HG03103 (cell line): Measurements from ENCODE around the gene TBC1D24.
"Not testable (repeated sequence)": the region's sequence is repeated elsewhere in the genome, so short reads cannot be mapped to it uniquely, and the experiment has no call there.

ENCODE experiments used
- ATAC-seq: cut with Tn5 transposase; IDR thresholded peaks from one replicate; pipeline ENCODE4 v1.9.1; 2021; ENCODE audit warnings: low read depth; ENCODE audit not compliant: unreplicated experiment

TBC1D24 gene

DNA sequence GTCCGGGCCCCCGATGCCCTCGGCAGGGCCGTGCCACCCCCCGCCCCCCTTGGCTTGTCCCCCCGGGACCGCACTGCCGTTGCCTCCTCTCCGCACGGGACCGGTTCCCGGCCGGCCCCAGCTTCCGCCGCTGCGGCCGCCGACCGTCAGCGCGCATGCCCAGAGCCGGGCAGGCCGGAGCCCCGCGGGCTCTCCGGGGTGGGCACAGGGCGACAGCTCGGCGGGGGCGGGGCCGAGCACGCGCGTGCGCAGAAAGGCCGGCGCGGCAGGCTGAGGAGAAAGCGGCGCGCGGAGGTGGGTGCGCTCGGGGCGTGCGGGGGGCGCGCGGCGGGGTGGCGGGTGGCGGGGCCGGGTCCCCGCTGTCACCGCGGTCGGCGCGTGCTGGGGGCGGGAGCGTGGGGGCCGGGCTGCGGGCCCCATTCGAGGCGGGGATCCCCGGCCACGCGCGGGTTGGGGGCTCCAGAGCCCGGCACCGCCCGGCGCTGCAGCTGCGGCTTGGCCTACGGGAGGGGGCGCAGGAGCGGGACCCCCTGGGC is at the start of gene TBC1D24:
TBC1D24 (plus strand) TSS at position 251 of the 536 bp plus-strand sequence. CDS start 21,022 bp downstream, outside the sequence.
- ATAC-seq, result peak; percentile 43

- ATAC-seq, result no peak
These were observed 49.0 kb upstream of the TBC1D24 start for GRCh38 chr16:2425825-2426430.

DNA sequence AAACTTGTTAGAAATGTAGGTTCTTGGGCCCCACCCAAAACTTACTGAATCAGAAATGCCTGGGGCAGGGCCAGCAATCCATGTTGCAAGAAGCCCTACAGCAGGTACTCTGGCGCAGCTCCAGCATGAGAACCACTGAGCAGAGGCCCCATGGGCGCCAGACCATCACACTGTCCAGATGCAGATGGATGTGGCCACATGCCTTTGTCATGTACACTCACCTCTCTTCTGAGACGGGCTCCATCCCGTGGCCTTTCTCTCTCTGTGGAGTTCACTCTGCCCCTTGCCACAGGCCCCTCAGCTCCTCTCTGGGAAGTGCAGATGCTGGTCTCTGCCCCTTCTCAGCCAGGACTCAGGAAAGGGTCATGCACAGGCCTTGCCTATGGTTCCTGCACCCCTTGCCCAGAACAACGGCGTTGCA is 48.0 kb upstream of the TBC1D24 start:
- ATAC-seq, result no peak

DNA sequence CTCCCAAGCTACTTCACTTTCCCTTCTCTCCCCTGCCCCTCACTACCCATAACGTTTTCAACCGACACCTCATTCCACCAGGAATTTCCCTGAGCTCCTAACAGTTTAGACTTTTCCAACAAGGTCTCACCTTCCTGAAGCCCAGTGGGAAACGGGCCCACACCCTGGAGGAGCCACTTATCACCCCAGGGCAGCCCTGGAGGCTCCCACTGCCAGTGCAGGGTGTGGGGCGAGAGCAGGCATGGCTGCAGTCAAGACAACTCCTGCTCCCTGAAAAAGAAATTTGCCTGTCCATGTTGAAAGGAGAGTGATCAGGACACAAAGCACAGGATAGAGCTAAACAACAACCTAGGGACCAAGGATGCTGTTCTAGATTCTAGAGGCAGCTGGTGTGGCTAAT is 47.4 kb upstream of the TBC1D24 start:
- no peak for ATAC-seq

GRCh38 chr16:2428051-2428783 is 46.7 kb upstream of the TBC1D24 start:
- ATAC-seq, result no peak

- peak; percentile 23 for ATAC-seq
These were observed 46.2 kb upstream of the TBC1D24 start for GRCh38 chr16:2428784-2429033.

DNA sequence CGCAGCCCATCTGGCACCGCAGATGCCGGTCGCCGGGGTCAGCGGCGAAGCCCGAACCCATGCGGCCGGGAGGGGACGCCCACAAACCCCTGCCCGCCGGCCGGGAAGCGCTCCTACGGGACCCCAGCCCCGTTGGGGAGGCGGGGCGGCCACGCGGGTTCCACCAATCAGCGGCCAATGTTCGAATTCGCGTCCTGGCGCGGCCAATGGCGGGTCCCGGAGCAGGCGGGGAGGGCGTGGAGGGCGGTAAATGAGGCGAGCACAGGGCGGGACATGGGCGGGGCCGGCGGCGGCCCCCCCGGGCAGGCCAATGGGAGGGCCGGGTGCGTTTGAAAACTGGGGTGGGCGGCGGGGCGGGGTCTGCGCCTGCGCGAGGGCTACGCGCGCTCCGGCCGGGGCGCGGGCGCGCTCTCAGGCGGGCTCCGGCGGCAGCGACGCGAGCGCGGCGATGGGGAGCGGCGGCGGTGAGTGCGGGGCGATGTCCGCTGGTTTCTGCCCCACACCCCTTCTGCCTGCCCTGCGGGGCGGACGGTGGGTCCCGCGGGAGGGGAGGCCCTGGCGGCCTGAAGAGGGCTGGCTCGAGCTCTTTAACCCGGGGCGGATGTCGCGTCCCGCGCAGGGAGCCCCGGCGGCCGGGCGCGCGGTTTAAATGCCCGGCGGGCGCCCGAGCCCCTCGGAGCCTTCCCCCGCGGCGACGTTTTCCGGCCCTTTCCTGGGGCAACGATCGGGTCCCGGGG is 45.7 kb upstream of the TBC1D24 start, which contains the start of gene CCNF:
CCNF (plus strand) TSS at position 414 of the 737 bp plus-strand sequence; CDS start at position 449, 35 bp downstream.
- peak; percentile 78 for ATAC-seq

DNA sequence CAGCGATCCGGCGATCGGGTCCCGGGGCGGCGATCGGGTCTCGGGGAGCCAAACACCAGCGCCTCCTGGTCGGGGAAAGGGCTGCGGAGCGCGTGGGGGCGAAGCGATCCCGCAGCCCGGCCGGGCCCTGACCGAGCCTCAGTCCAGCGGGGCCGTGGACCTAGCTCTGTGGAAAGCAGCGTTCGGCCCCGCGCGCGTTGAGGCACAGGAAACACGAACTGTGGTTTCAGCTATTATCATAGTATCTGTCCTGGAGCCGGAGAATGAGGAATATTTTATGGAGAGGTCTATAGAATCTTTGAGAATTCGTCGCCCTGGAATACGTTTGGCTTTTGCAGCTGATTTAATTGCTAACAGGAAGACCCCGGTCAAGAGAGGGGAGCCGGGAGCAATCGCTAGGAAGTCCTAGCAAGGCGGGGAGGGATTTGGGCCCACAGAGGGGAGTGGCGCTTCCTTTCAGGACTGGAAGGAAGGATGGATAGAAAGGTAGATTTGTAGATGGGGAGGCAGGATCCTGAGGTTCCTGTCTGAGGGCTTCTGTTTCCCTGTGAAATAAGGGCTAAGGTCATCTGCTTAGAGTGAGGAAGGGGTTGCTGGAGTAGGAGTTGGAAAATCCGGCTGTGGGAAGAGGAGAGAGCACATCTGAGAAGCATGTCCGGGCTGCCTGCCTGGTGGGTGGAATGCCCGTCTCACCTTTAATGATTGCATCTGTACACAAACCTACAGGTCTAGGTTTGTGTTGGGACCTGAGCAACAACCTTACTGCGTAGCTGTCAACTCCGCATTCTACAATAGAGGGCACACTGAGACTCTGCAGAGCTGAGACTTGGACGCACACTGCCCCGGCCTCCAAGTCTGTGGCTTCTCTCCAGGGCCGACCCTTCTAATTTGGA is 44.9 kb upstream of the TBC1D24 start:
- no peak for ATAC-seq

- ATAC-seq, result no peak
These were observed 42.6 kb upstream of the TBC1D24 start for GRCh38 chr16:2432286-2432685.

DNA sequence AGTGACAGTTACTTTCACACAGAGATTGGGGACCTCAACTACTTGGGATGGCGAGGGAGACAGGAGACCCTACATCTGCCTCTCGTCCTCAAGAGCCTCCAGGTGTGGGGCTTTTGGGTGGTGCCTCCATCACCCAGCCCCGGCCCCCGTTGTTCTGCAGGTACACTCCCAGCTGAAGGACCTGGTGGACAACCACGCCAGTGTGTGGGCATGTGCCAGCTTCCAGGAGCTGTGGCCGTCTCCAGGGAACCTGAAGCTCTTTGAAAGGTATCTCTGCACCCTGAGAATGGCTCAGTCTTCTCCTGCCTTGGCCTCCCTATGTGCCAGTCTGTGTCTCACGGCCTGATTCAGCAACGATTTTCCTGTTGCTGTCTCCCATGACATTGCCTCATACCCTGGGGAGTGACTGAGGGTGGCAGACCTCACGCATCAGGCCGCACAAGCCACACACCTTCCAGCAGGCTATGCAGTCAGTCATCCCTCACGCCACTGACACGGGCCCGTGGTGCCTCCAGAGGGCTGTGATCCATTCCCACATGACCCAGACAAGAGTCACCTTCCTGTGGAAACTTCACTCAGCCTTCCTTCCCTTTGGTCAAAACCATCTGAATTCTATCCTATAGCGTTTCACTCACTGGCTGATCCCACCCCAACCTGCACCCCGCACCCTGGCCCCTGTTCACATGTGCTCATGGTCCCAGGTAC is 42.0 kb upstream of the TBC1D24 start:
- no peak for ATAC-seq

GRCh38 chr16:2435236-2435635 is 39.7 kb upstream of the TBC1D24 start:
- not testable (repeated sequence) for ATAC-seq

GRCh38 chr16:2436110-2436509 is 38.8 kb upstream of the TBC1D24 start:
- no peak for ATAC-seq

- no peak for ATAC-seq
These were observed 37.7 kb upstream of the TBC1D24 start for GRCh38 chr16:2437032-2437790.

- no peak for ATAC-seq
These were observed 36.8 kb upstream of the TBC1D24 start for GRCh38 chr16:2438121-2438520.

- no peak for ATAC-seq
These were observed 35.3 kb upstream of the TBC1D24 start for GRCh38 chr16:2439598-2439997.

- not testable (repeated sequence) for ATAC-seq
These were observed 33.7 kb upstream of the TBC1D24 start for GRCh38 chr16:2441143-2441804.

DNA sequence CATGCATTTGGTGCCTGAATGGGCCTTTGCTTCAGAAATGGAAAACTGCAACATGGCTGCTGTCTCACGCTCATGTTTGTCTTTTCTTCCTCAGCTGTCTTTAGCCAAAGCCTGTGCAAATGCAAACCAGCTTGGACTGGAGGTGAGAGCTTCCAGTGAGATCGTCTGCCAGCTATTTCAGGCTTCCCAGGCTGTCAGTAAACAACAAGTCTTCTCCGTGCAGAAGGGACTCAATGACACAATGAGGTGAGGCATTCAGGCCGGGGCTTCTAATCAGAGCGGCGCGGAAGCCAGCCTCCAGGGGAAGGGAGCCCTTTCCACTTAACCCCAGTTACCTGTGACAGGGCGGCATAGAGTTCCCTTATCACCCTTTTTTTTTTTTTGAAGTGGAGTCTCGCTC is 31.4 kb upstream of the TBC1D24 start:
- ATAC-seq, result no peak

DNA sequence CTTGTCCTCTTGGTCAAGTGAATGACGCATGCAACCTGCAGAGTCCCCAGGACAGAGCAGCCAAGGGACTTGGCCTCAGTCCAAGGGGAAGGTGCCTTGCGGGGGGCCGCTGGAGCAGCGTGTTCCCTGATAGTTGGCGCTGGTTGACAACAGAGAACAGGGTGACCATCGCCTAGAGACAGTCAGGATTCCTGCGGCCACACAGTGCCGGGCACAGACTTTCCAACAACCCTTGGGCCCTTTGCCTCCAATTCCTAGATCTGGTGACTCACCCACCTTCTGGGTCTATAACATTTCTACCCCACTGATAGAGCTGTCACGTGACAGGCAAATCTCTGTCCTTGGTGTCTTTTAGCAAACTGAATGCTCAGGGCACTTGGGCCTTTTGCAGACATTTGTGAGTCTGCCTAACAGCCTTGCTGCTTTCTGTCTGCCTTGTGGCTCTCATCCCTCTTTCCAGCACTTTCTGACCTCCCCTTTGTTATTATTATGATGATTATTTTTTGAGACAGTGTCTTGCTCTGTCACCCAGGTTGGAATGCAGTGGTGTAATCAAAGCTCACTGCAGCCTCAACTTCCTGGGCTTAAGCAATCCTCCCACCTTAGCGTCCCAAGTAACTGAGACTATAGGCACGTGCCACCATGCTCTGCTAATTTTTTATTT is 26.9 kb upstream of the TBC1D24 start:
- ATAC-seq, result no peak
